Vagina (tissue), 2 donors: ENCODE results near the gene SLC39A7.

ENCODE experiments used
- POLR2A ChIP-seq, 2 donors: fragments of 450-650 bp; IDR thresholded peaks; one replicate each; pipeline ENCODE4 v1.6.1; 2017; ENCODE audit warnings: antibody characterized with exemption in 2 of 2, mild to moderate bottlenecking in 2 of 2, moderate library complexity in 2 of 2
- TF ChIP-seq, protein P1 (sequence below), 3 experiments: fragments of 450-650 bp in 2 of 3; fragments of 200-600 bp in 1 of 3; sonication (generic) in 1 of 3; IDR thresholded peaks; one replicate each; pipeline ENCODE4 v1.5.1; 2017 to 2019; ENCODE audit warnings: antibody characterized with exemption in 3 of 3, mild to moderate bottlenecking in 2 of 3, moderate library complexity in 2 of 3

DNA sequence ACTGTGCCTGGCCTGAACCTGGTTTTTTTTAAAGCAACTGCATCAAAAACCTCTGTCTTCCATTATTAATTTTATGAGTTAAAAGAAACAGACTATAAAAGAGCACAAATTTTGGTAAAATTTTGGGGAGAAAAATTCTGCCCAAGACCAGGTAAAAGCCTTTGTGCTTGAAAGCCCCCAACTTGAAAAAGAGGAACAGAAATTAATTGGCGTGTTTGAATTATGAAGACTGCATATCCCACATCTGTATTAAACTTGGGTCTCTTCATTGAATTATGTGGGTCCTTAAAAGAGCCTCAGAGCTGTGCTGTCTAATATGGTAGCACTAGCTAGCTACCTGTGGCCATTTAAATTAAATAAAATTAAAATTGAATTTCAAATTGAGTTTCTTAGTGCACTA is 49.6 kb upstream of the SLC39A7 start:
- TF ChIP-seq, protein P1, sequence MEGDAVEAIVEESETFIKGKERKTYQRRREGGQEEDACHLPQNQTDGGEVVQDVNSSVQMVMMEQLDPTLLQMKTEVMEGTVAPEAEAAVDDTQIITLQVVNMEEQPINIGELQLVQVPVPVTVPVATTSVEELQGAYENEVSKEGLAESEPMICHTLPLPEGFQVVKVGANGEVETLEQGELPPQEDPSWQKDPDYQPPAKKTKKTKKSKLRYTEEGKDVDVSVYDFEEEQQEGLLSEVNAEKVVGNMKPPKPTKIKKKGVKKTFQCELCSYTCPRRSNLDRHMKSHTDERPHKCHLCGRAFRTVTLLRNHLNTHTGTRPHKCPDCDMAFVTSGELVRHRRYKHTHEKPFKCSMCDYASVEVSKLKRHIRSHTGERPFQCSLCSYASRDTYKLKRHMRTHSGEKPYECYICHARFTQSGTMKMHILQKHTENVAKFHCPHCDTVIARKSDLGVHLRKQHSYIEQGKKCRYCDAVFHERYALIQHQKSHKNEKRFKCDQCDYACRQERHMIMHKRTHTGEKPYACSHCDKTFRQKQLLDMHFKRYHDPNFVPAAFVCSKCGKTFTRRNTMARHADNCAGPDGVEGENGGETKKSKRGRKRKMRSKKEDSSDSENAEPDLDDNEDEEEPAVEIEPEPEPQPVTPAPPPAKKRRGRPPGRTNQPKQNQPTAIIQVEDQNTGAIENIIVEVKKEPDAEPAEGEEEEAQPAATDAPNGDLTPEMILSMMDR (IDR thresholded peaks at IDR 0.05): no peak
- TF ChIP-seq POLR2A (IDR thresholded peaks at IDR 0.05): no peak
